ENCODE measurements around the gene RHBG.
"Not testable (repeated sequence)": the region's sequence is repeated elsewhere in the genome, so short reads cannot be mapped to it uniquely, and the experiment has no call there.

RHBG gene

GRCh38 chr1:156365754-156366153, 3.3 kb upstream of the RHBG start:
- DNase-seq, result no peak

GRCh38 chr1:156366378-156367166, 2.4 kb upstream of the RHBG start:
- DNase-seq, result no peak

GRCh38 chr1:156367383-156368156, 1.4 kb upstream of the RHBG start:
- no peak for DNase-seq

GRCh38 chr1:156368157-156368658, 803 bp upstream of the RHBG start:
- DNase-seq, result no peak

- not testable (repeated sequence) for DNase-seq
These were observed 775 bp downstream of the RHBG start for GRCh38 chr1:156369685-156370286.

GRCh38 chr1:156371553-156372264, 2.7 kb downstream of the RHBG start:
- no peak for DNase-seq

GRCh38 chr1:156372265-156372586, 3.2 kb downstream of the RHBG start:
- DNase-seq, result no peak

- no peak for DNase-seq
These were observed 3.9 kb downstream of the RHBG start for GRCh38 chr1:156372876-156373275.

GRCh38 chr1:156373546-156373945, 4.5 kb downstream of the RHBG start:
- DNase-seq, result no peak

- no peak for DNase-seq
These were observed 7.1 kb downstream of the RHBG start for GRCh38 chr1:156376146-156376545.

GRCh38 chr1:156376958-156377919, 8.2 kb downstream of the RHBG start:
- DNase-seq, result no peak

- DNase-seq, result no peak
These were observed 9.5 kb downstream of the RHBG start for GRCh38 chr1:156378557-156378956.

- no peak for DNase-seq
These were observed 10.6 kb downstream of the RHBG start for GRCh38 chr1:156379420-156380165.

GRCh38 chr1:156382561-156382960, 13.6 kb downstream of the RHBG start:
- DNase-seq, result no peak

GRCh38 chr1:156383023-156383422, 14.0 kb downstream of the RHBG start:
- peak; percentile 63 to 82 (median 78) for DNase-seq

GRCh38 chr1:156384007-156384406, 15.0 kb downstream of the RHBG start:
- no peak for DNase-seq

- no peak for DNase-seq
These were observed 15.6 kb downstream of the RHBG start for GRCh38 chr1:156384658-156385057.

- peak; percentile 72 to 89 (median 89) for DNase-seq
These were observed 16.6 kb downstream of the RHBG start for GRCh38 chr1:156385534-156386031.

GRCh38 chr1:156386134-156386901, 17.3 kb downstream of the RHBG start:
- DNase-seq, result no peak
